GM12874 (cell line): ENCODE results near the gene NFATC2.

ENCODE experiments used
- CTCF ChIP-seq: IDR thresholded peaks from 2 replicates; pipeline ENCODE4 v1.5.1; 2011; ENCODE audit warnings: low read depth, mild to moderate bottlenecking, control low read depth, low read length, moderate library complexity; ENCODE audit not compliant: insufficient read depth

Gene NFATC2

GRCh38 chr20:51383891-51384510 lies 158.5 kb downstream of the NFATC2 start:
- no peak for TF ChIP-seq CTCF

GRCh38 chr20:51382986-51383821 lies 159.3 kb downstream of the NFATC2 start:
- no peak for TF ChIP-seq CTCF

- TF ChIP-seq CTCF = no peak
Observed at GRCh38 chr20:51382111-51382985, 160.2 kb downstream of the NFATC2 start.

- TF ChIP-seq CTCF = 0 out of 2 replicates have a peak, but pooled peaks have one; percentile 14
Observed at GRCh38 chr20:51381557-51381956, 161.0 kb downstream of the NFATC2 start.

GRCh38 chr20:51380401-51381385 lies 161.8 kb downstream of the NFATC2 start:
- no peak for TF ChIP-seq CTCF

- TF ChIP-seq CTCF = no peak
Observed at GRCh38 chr20:51379601-51380341, 162.7 kb downstream of the NFATC2 start.
